HG03521 (cell line): ENCODE data around the gene PEX14.

Experiments
- ATAC-seq: cut with Tn5 transposase; IDR thresholded peaks from one replicate; pipeline ENCODE4 v1.9.1; 2021; ENCODE audit warnings: mild to moderate bottlenecking, moderate library complexity; ENCODE audit not compliant: unreplicated experiment

PEX14 gene

DNA sequence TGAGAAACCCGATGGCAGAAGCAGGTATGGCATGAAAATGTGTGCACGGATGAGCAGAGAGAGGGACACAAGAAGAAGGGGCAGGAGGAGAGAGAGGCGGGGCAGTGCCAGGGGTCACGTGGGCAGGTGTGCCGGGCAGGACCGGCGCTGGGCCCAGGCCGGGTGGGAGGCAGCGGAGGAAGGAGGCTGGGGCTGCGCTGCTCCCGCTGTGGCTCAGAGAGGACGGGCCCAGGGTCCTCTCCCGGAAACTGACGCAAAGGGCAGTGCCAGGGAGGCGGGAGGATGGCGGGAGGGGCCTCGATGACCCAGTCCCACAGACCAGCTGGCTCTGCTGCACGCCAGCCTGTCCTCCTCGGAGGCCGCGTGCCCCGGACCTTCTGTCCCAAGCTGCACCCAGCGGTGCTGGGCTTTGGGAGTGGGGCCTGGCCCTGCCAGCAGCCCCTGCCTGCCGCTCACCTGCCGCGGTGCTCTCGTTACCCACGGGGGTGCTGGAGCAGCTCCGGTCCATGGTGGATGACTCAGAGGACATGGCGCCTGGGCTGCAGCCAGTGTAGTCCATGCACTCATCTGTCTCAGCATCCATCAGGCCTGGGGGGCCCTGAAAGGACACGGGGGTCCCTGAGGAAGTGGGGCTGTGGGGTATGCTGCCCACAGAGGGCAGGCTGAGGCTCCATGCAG lies 167.8 kb downstream of the PEX14 start:
- ATAC-seq, result no peak

GRCh38 chr1:10643607-10644306 lies 169.0 kb downstream of the PEX14 start:
- ATAC-seq, result no peak

DNA sequence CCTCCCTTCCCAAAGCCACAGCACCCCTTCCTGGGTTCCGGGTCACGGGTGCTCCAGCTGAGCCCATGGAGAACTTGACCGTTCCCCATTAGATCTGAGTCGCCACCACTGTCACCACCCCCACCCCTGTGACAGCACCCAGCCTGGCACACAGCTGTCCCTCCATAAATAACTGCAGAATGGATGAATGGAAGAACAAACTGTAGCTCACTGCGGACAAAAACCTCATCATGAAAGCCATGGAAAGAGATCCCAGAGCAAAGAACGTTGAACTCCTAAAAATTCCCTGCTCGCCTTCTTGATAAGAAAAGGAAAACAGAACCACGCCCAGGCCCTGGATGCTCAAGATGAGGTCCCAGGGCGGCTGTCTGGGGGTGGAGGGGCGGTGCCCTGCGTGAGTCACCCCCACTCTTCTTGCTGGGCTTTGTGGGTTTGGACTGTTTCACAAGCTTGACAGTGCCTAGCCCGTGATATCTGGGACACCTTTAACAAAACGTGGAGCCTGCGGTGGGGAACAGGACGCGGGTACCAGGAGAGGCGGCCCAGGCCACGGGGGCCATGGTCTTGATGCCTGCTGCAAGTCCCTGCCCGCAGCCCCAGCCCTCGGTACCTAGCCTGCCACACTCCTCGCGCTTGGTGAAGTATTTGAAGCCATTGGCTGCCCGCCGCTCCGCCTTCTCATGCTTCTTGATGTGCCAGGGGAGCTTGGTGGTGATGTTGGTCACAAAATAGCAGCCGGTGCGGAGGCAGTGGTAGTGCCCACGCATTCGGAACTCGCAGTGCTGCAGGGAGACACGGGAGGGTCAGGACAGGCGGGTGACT lies 169.8 kb downstream of the PEX14 start:
- ATAC-seq, result no peak

- ATAC-seq, result no peak
Observed at GRCh38 chr1:10646347-10646861, 171.7 kb downstream of the PEX14 start.

GRCh38 chr1:10647414-10648170 lies 172.8 kb downstream of the PEX14 start:
- ATAC-seq, result no peak

GRCh38 chr1:10648689-10649516 lies 174.2 kb downstream of the PEX14 start:
- ATAC-seq, result no peak

- ATAC-seq, result no peak
Observed at GRCh38 chr1:10649517-10650201, 174.9 kb downstream of the PEX14 start.

GRCh38 chr1:10650556-10651388 lies 176.0 kb downstream of the PEX14 start:
- no peak for ATAC-seq

- ATAC-seq, result no peak
Observed at GRCh38 chr1:10651389-10651766, 176.6 kb downstream of the PEX14 start.

- ATAC-seq, result no peak
Observed at GRCh38 chr1:10651793-10652192, 177.0 kb downstream of the PEX14 start.

- no peak for ATAC-seq
Observed at GRCh38 chr1:10652626-10653025, 177.9 kb downstream of the PEX14 start.

DNA sequence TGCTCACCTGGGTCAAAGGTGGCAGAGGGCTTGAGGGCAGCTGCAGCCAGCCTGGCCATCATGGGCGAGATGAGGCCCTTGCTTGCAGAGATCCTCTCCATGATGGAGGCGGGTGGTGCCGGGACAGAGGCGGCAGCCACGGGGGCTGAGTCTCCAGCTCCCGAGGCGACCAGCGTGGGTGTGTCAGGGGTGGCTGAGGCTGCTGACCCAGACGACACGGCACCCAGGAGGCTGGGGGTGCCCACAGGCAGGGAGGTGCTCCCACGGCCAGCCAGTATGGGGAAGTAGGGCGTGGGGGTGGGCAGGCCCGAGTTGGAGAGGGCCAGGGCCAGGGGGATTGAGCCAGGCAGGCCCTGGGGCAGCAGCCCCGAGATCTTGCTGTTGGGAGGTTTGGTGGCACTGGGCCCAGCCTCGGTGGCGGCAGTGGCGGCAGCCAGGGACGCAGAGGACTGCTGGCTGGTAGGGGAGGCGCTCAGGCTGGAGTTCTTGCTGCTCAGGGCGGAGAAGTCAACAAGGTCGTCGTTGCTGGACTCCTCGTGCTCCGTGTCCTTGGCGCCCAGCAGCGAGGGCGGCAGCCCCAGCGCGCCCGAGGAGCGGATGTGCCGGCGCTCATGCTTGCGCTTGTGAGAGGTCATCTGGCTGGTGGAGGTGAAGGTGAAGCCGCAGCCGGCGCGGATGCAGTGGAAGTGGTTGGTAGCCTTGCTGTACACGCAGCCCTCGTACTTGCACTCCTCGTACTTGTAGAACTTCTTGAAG lies 178.8 kb downstream of the PEX14 start:
- no peak for ATAC-seq

- ATAC-seq, result no peak
Observed at GRCh38 chr1:10655002-10655401, 180.3 kb downstream of the PEX14 start.

- no peak for ATAC-seq
Observed at GRCh38 chr1:10656431-10656830, 181.7 kb downstream of the PEX14 start.

DNA sequence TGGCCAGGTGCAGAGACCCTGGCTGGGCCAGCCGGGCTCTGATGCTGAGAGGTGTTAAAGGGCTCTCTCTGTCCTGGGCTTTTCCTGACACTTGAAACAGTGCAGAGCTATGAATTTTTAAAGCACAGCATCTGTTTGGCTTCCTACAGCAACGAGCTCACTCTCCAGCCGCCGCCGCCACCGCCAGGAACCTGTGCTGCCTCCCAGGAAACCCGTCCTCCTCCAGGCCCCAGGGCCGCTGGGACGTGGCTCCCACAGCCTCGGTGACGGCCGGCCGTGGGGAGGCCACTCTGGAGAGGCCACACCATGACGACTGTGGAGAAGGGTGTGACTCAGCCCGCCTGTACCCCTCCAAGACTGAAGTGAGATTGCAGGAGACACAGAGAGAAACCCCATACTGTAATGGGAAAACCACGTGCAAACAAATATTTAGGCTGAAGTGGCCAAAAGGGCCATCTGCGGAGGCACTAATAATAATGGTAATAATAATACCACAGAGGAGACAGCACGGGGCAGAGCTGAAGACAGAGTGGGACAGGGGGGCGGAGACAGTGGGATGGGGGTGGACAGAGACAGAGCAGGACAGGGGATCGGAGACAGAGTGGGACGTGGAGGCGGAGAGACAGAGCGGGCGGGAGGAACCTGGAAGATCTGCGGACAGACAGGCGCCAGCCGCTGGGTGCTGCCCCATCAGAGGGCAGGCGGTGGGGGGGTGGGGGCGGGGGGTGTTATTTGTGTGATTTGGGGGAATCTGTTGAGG lies 182.5 kb downstream of the PEX14 start:
- ATAC-seq, result no peak

DNA sequence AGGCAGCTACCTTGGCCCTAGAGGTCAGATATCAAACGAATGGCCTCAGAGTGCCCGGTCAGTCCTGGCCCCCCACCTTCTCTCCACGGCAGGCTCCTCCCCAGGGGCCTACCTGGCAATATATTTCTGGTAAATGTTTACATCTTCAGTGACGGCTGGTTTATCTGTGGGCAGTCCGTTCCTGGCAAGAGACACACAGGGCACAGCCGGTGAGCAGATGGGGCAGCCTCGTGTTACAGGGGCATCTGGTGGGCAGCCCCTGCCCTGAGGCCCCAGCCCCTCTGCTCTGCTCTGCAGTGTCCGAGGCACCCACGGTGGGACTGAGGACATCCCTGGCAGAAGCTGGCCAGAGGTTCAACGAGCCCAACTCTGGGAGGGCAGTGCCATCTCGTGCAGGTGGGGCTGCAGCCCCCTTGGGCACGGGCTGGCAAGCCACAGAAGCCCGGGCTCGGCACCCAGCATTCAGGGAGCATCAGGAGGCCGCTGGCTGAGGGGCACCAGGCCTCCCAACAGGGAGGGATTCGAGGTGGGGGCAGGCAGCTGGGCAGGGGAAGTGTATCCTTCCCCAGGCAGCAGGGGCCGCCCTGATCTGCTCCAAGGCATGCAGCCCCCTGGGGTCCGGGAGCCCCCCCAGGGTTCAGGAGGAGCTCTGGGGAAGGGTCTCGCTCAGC lies 183.8 kb downstream of the PEX14 start:
- ATAC-seq, result no peak

GRCh38 chr1:10659218-10659617 lies 184.5 kb downstream of the PEX14 start:
- ATAC-seq, result no peak
